ENCODE results near the gene CD82.

CD82 gene

DNA sequence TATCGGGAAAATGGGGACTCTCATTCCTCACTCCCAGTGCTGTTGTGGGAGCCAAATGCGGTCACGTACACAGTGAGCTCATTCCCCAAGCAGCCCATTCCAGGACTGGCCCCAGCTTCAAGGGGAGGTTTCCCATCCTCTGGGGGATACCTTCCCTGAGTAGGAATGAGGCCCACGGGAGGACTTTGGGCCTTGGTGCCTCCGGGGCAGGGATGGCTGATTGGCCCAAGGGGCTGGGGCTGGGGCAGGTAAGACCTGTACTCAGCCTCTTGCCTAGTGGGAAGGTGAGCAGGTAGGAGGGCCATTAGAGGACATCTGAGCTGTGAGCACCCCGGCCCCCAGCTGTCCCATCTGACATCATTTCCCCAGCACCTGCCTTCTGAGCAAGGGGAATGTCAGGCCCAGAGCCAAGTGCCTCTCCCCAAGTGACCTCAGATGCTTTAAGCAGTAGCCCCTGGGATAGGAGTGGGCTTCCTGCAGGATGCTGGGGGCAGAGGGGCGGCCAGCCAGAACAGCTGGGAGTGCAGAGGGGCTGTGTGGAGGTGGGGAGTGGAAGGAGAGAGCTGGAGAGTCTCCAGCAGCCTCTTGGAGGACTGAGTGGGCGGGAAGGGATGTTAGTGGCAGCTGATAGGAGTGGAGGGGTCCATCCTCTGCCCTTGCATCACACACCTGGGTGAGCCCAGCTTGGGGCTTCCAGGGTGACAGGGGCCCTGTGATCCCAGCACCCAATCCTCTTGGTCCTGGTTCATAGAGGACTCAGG, 58.4 kb downstream of the CD82 start:
- H3K4me3 ChIP-seq (ENCODE audit: low read length): no peak overlapping the region
- peaks cover 12% of the 10 kb centered on the region for H3K36me3 ChIP-seq (replicated peaks; ENCODE audit: low read depth, low read length)
- no peak for TF ChIP-seq EZH2phosphoT487 (IDR thresholded peaks at IDR 0.05; ENCODE audit: low read depth)
- TF ChIP-seq, protein P1, sequence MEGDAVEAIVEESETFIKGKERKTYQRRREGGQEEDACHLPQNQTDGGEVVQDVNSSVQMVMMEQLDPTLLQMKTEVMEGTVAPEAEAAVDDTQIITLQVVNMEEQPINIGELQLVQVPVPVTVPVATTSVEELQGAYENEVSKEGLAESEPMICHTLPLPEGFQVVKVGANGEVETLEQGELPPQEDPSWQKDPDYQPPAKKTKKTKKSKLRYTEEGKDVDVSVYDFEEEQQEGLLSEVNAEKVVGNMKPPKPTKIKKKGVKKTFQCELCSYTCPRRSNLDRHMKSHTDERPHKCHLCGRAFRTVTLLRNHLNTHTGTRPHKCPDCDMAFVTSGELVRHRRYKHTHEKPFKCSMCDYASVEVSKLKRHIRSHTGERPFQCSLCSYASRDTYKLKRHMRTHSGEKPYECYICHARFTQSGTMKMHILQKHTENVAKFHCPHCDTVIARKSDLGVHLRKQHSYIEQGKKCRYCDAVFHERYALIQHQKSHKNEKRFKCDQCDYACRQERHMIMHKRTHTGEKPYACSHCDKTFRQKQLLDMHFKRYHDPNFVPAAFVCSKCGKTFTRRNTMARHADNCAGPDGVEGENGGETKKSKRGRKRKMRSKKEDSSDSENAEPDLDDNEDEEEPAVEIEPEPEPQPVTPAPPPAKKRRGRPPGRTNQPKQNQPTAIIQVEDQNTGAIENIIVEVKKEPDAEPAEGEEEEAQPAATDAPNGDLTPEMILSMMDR (IDR thresholded peaks at IDR 0.05; ENCODE audit: low read depth, low read length): no peak
- no peak overlapping the region for H3K27ac ChIP-seq (ENCODE audit: low read length)
- no peaks in the 10 kb centered on the region; the same call in 1 of the 2 replicates for H3K27me3 ChIP-seq (ENCODE audit: low read depth, low read length)
- 0 out of 2 replicates have a peak, but pooled peaks cover 4% of the 10 kb centered on the region for H3K9me3 ChIP-seq (ENCODE audit: insufficient read depth, low read length)
- no peaks in the 10 kb centered on the region for H4K20me1 ChIP-seq (ENCODE audit: insufficient read depth, low read length)
- peaks cover 24% of the 10 kb centered on the region for H3K4me1 ChIP-seq (ENCODE audit: low read length)
- no peak overlapping the region for H3K9ac ChIP-seq (ENCODE audit: low read length)
- no peak overlapping the region for H2AFZ ChIP-seq (ENCODE audit: low read depth, low read length)
- no peak overlapping the region for H3K4me2 ChIP-seq (ENCODE audit: low read length)
- no peaks in the 10 kb centered on the region for H3K79me2 ChIP-seq (ENCODE audit: low read length)

DNA sequence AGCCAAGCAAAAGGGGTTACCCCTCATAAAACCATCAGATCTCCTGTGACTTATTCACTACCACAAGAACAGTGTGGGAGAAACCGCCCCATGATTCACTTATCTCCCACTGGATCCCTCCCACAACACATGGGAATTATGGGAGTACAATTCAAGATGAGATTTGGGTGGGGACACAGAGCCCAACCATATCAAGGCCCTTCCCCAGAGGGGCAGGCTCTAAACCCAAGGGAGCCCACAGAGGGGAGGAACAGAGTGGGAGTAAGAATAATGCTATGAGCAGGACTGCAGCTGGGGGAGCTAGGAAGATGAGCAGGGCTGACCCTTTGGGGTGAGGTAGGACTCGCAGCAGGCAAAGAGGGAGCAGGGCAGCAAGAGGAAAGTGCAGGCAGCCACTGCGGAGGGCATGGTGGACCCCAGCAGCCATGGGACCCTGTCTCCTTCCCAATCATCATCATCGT, 59.3 kb downstream of the CD82 start:
- H3K4me3 ChIP-seq (ENCODE audit: low read length): no peak overlapping the region
- peaks cover 9% of the 10 kb centered on the region for H3K36me3 ChIP-seq (replicated peaks; ENCODE audit: low read depth, low read length)
- H3K27ac ChIP-seq (ENCODE audit: low read length): no peak overlapping the region
- no peaks in the 10 kb centered on the region for H3K79me2 ChIP-seq (ENCODE audit: low read length)
- TF ChIP-seq, protein P1 (IDR thresholded peaks at IDR 0.05; ENCODE audit: low read depth, low read length): no peak
- no peak for TF ChIP-seq EZH2phosphoT487 (IDR thresholded peaks at IDR 0.05; ENCODE audit: low read depth)
- peaks cover 6% of the 10 kb centered on the region for H3K27me3 ChIP-seq (ENCODE audit: low read depth, low read length)
- 0 out of 2 replicates have a peak, but pooled peaks cover 4% of the 10 kb centered on the region for H3K9me3 ChIP-seq (ENCODE audit: insufficient read depth, low read length)
- H2AFZ ChIP-seq (ENCODE audit: low read depth, low read length): no peak overlapping the region
- H4K20me1 ChIP-seq (ENCODE audit: insufficient read depth, low read length): no peaks in the 10 kb centered on the region
- peaks cover 27% of the 10 kb centered on the region for H3K4me1 ChIP-seq (ENCODE audit: low read length)
- no peak overlapping the region for H3K4me2 ChIP-seq (ENCODE audit: low read length)
- H3K9ac ChIP-seq (ENCODE audit: low read length): no peak overlapping the region

GRCh38 chr11:44625759-44626523, 60.5 kb downstream of the CD82 start:
- Histone ChIP-seq H3K9ac (ENCODE audit: low read length) (no peak overlapping the region), H4K20me1 (ENCODE audit: insufficient read depth, low read length) (no peaks in the 10 kb centered on the region), H3K36me3 (replicated peaks; ENCODE audit: low read depth, low read length) (peaks cover 5% of the 10 kb centered on the region), H3K4me1 (ENCODE audit: low read length) (peaks cover 26% of the 10 kb centered on the region), H3K27me3 (ENCODE audit: low read depth, low read length) (peaks cover 7% of the 10 kb centered on the region), H3K4me3 (ENCODE audit: low read length) (no peak overlapping the region), H3K27ac (ENCODE audit: low read length) (no peak overlapping the region), H3K4me2 (ENCODE audit: low read length) (no peak overlapping the region), H3K79me2 (ENCODE audit: low read length) (no peaks in the 10 kb centered on the region), H2AFZ (ENCODE audit: low read depth, low read length) (no peak overlapping the region), H3K9me3 (ENCODE audit: insufficient read depth, low read length) (0 out of 2 replicates have a peak, but pooled peaks cover 4% of the 10 kb centered on the region)
- no peak for TF ChIP-seq EZH2phosphoT487 (IDR thresholded peaks at IDR 0.05; ENCODE audit: low read depth)
- TF ChIP-seq, protein P1 (IDR thresholded peaks at IDR 0.05; ENCODE audit: low read depth, low read length): no peak

DNA sequence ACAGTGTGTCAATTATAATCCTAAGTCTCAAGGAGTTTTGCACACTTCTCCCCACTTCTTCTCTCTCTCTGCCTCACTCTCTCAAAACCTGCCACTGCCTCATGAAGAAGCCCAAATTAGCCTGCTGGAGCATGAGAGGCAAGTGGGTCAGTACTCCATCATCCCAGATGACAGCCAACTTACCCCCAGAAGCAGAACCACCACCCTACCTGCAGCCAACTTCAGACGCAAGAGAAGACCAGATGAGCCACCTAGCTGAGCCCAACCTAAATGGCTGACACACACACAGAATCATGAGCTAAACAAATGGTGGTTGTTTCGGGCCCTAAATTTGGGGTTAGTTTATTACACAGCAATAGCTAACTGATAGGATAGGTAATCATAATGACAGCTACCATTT, 61.2 kb downstream of the CD82 start:
- Histone ChIP-seq H3K4me2 (ENCODE audit: low read length) (no peak overlapping the region), H3K9me3 (ENCODE audit: insufficient read depth, low read length) (0 out of 2 replicates have a peak, but pooled peaks cover 4% of the 10 kb centered on the region), H3K27me3 (ENCODE audit: low read depth, low read length) (peaks cover 7% of the 10 kb centered on the region), H2AFZ (ENCODE audit: low read depth, low read length) (no peak overlapping the region), H3K79me2 (ENCODE audit: low read length) (no peaks in the 10 kb centered on the region), H3K4me3 (ENCODE audit: low read length) (no peak overlapping the region), H3K36me3 (replicated peaks; ENCODE audit: low read depth, low read length) (peaks cover under 1% of the 10 kb centered on the region), H3K9ac (ENCODE audit: low read length) (no peak overlapping the region), H3K27ac (ENCODE audit: low read length) (no peak overlapping the region), H4K20me1 (ENCODE audit: insufficient read depth, low read length) (no peaks in the 10 kb centered on the region), H3K4me1 (ENCODE audit: low read length) (peaks cover 25% of the 10 kb centered on the region)
- TF ChIP-seq, protein P1 (IDR thresholded peaks at IDR 0.05; ENCODE audit: low read depth, low read length): no peak
- TF ChIP-seq EZH2phosphoT487 (IDR thresholded peaks at IDR 0.05; ENCODE audit: low read depth): no peak

Data from OCI-LY3 (cell line).